Posterior cingulate gyrus (tissue), 11 donors: Measurements from ENCODE around the gene LDHD.
A peak's percentile ranks its signal among the peaks of the same experiment; 100 is the strongest.

ENCODE experiments used
- DNase-seq, 10 donors: peaks; one replicate each; pipeline versions ENCODE4 v3.0.0 to v3.0.0-alpha.2; 2020 to 2021; ENCODE audit warnings: mixed read lengths in 3 of 10
- intact Hi-C: fragments of 100-400 bp; cut with DNase I; formaldehyde crosslinking; loops from one replicate; pipeline ENCODE4 v1.15.1; 2023

LDHD gene

GRCh38 chr16:75114946-75115825 lies 1.4 kb downstream of the LDHD start:
- intact Hi-C loops, result no loop called here
- DNase-seq, result peak in 1 of 10 donors; percentile 84

- DNase-seq, result peak in 1 of 10 donors; percentile 83
- intact Hi-C loops, result no loop called here
Observed at GRCh38 chr16:75114179-75114945, 2.2 kb downstream of the LDHD start.

GRCh38 chr16:75113541-75114121 lies 2.9 kb downstream of the LDHD start:
- intact Hi-C loops, result no loop called here
- peak in 1 of 10 donors; percentile 79 for DNase-seq

- intact Hi-C loops, result no loop called here
Observed at GRCh38 chr16:75112734-75113491, 3.7 kb downstream of the LDHD start.

DNA sequence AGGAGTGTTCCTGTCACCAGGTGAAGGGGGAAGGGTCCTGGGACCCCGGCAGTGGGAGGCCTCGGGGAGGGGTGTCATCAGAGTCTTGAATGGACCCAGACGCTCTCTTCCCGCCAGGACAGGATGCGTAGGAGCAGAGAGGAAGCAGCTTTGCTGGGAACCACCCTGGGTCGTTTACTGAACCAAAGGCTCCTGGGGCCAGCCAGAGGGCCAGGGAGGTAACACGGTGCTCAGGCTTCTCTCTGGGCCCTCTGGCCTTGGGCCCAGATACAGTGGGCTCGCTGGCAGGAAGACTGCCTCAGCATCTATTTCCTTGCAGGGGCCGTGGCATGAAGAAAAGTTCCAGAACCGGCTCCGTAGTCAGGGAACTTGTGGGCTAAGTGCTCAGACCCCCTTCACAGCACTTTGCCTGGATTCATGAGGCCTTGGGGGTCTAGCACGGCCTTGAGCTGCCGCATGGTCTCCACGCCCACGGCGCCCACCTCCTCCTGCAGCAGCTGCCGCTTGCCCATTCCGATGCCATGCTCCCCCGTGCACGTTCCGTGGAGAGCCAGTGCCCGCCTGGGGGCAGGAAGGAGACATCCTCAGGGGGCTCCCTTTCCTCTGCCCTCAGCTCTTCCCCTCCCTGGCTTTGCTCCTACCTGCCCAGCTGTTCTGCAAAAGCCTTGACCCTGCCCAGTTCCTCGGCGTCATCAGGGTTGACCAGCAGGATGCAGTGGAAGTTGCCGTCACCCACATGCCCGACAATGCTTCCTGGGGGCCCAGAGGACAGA lies 4.4 kb downstream of the LDHD start:
- DNase-seq, result peak in 1 of 10 donors; percentile 75
- intact Hi-C loops, result loop anchor here (1.0 kb wide), 1 partner anchor 114 kb away; no protein-coding TSS in a partner anchor

More at GRCh38 chr16:75112734-75113491, 3.7 kb downstream of the LDHD start:
- DNase-seq, result peak in 1 of 10 donors; percentile 83

DNA sequence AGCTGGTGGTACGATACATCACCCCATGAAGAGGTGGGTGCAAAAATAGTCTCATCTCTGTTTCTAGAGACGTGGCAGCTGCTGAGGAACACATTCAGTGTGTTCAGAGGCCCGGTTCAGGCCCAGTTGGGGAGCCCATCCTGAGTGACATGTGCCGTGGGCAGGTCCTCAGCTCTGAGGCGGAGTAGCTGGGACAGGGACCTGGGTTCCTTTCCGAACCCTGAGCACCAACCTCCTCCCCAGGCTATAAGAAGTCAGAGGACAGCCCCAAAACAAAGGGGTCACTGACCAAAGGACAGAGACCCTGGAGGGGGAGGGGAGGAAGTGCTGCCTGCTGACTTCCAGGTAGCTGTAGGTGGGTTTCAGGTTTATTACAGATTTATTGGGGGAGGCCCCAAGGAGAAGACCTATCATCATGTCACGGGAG lies 5.1 kb downstream of the LDHD start:
- no peak for DNase-seq
- intact Hi-C loops, result loop anchor here (1.0 kb wide), 1 partner anchor 113 kb away; no protein-coding TSS in a partner anchor

- peak; percentile 80 to 98 (median 91) for DNase-seq
- intact Hi-C loops, result loop anchor here (1.0 kb wide), 1 partner anchor 113 kb away; no protein-coding TSS in a partner anchor
Observed at GRCh38 chr16:75110637-75111513, 5.7 kb downstream of the LDHD start.

GRCh38 chr16:75109732-75110243 lies 6.8 kb downstream of the LDHD start:
- DNase-seq, result peak in 6 of 10 donors; percentile 44 to 91 (median 53)
- intact Hi-C loops, result no loop called here

DNA sequence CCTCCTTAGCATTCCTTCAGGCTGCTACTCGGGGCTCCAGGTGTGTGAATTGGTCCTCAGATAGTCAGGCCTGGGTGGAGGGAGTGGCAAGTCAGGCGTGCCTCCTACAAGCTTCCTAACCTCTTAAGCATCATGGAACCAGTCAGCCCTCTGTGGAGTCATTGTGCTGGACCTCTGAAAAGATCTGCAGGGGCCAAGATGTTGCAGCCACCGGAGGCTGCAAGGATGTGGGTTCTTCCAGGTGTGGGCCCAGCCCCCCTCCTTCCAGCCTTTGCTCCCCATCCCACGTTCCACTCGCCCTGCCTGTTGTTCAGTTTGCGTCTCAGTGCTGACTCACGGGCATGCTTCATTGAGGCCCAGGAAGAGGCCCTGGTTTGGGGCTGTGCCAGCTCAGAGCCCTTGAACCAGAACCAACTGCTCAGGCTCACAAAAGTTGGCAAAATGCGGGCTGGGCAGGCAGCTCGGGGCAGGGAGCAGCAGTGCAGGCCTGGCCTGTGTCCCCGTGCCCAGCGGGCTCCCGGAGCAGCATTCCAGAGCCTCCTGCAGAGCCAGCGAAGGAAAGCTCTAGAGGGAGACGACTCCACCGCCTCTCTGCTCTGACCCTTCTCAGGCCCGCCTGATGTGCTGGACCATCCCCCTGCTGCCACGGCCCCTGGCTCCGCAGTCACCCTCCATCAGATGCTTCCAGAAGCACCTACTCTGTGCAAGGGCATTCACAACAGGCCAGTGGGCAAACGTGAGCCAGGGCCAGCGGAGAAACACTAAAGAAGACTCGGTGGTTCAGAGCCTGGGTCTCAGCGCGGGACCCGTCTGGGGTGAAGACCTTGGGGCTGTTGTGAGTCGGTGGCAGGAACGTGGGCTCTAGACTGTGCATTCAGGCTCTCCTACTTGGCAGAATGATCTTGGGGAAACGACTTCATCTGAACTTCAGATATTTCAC lies 7.5 kb downstream of the LDHD start:
- DNase-seq, result peak; percentile 54 to 96 (median 76)
- intact Hi-C loops, result no loop called here

DNA sequence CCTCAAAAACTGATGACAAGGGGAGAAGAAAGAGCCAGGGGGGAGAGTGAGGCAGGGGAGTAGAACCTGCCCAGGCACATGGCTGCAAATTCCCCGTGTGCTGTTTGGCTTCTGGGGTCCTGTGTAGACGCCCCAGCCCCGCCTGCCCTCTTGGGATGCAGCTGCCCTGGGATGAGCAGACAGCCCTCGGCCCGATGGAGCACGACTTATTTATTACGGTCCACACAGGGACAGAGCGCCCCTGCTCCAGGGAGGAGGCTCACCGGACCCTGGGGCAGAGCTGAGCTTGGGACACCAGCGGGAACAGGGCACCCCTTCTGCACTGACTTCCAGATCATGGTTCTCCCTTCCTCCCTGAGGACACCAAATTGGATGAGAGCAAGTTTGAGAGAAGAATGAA lies 9.1 kb downstream of the LDHD start:
- peak in 1 of 10 donors; percentile 78 for DNase-seq
- intact Hi-C loops, result no loop called here

- intact Hi-C loops, result no loop called here
- DNase-seq, result peak in 1 of 10 donors; percentile 81
Observed at GRCh38 chr16:75106351-75107274, 10.0 kb downstream of the LDHD start.

DNA sequence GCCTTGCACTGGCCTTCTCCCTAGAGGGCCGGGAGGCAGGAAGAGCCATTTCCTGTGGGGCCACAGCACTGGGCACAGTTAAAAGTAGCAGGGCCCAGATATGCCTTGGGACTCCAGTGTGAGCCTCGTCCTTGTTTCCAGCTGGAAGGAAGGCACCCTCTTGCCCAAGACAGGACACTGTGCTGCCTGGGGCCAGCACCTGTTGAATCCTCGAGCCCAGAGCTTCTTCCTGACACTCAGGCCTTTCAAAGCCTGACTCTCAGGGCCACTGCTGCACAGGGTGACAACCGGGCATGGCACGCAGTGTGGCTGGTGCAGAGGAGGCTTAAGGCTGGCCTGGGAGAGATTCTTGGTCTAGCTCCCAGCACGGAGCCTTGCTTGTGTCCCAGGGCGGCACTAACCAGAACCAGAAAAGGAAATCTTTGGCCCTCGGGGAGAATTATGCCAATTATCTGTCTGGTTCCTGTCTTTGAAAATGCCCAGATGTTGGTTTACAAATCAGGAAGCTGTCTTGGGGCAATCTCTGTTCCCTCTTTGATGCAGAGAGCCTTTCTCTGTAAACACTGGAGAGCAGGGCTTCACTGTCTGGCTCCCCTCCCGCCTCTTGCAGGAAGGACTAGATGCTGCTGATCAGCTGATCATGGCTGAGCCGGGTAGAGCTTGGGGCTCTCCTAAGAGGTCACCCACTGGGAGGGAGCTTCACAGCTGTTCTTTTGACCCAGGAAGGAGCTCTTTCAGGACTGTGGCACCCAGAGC lies 11.1 kb downstream of the LDHD start:
- intact Hi-C loops, result no loop called here
- peak in 6 of 10 donors; percentile 53 to 93 (median 60) for DNase-seq

DNA sequence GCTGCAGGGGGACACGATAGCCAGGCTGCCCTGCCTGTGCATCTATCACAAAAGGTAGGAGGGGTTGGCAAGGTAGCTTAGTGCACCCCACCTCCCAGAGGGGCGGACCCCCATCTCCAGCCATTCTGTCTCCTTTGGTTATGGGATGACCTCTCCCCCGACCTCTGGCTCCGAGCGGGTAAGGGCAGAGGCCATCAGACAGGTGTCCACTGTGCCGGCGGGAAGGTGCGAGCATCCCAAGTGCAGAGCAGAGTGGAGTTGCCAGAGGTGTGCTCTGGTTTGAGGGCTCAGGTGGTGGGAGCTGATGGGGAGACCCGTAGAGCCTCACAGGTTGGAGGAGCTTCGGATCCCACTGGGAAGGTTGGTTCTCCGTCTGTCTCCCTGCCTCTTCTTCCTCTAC lies 11.7 kb downstream of the LDHD start:
- intact Hi-C loops, result no loop called here
- peak in 1 of 10 donors; percentile 74 for DNase-seq

GRCh38 chr16:75103994-75104393 lies 12.6 kb downstream of the LDHD start:
- intact Hi-C loops, result no loop called here
- DNase-seq, result no peak

DNA sequence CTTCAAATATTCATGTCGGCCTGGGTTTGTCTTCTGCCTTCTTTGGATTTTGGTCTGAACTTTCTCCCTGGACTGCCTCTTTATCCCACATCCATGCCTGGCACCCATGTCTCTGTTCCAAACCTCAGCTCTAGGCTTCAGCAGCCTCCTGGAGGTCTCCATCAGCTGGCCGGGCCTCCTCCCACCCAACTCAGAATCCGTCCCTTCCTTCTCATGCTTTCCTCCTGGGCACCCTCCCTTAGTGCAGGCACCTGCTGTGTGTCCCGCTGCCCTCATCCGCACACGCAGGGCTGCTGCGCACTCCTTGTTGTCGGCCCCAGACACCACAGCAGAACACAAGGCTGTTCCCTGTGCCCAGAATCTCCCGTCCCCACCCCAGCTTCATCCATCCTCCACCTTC lies 14.0 kb downstream of the LDHD start:
- DNase-seq, result peak in 1 of 10 donors; percentile 55
- intact Hi-C loops, result no loop called here
